Neutrophil (primary cell): ENCODE results near the gene TRIM26.

ENCODE experiments used
- H3K27ac ChIP-seq: fragments of 200-600 bp; sonication (generic); 2 replicates; pipeline ENCODE4 v1.5.1; 2016; ENCODE audit warnings: mild to moderate bottlenecking, moderate library complexity
- H3K27me3 ChIP-seq: fragments of 200-600 bp; sonication (generic); 2 replicates; pipeline ENCODE4 v1.6.0; 2016; ENCODE audit warnings: mild to moderate bottlenecking
- H3K36me3 ChIP-seq: fragments of 200-600 bp; sonication (generic); 2 replicates; pipeline ENCODE4 v1.5.1; 2017
- H3K4me1 ChIP-seq, 2 experiments: fragments of 200-600 bp in 1 of 2; sonication (generic) in 1 of 2; 1 replicate in 1 of 2; 2 replicates in 1 of 2; pipeline versions ENCODE4 v1.5.1 to v1.6.1; 2013 to 2016; ENCODE audit warnings: low read depth in 1 of 2, low read length in 1 of 2, mild to moderate bottlenecking in 1 of 2, moderate library complexity in 1 of 2; ENCODE audit not compliant: control insufficient read depth in 1 of 2, insufficient read depth in 1 of 2
- H3K4me3 ChIP-seq, 2 experiments: fragments of 200-600 bp in 1 of 2; sonication (generic) in 1 of 2; 1 replicate in 1 of 2; 2 replicates in 1 of 2; pipeline ENCODE4 v1.5.1; 2013 to 2016; ENCODE audit warnings: low read depth in 1 of 2, low read length in 1 of 2, mild to moderate bottlenecking in 1 of 2, moderate library complexity in 1 of 2
- H3K9me3 ChIP-seq: fragments of 200-600 bp; sonication (generic); 2 replicates; pipeline ENCODE4 v1.5.1; 2016
- CTCF ChIP-seq: fragments of 200-600 bp; sonication (generic); IDR thresholded peaks from 2 replicates; pipeline ENCODE4 v1.5.1; 2016; ENCODE audit warnings: antibody characterized with exemption

Gene TRIM26

GRCh38 chr6:30157581-30157980, 55.6 kb downstream of the TRIM26 start:
- Histone ChIP-seq H3K36me3 (no peaks in the 10 kb centered on the region), H3K9me3 (no peaks in the 10 kb centered on the region), H3K4me3 (no peak overlapping the region), H3K27ac (no peak overlapping the region), H3K27me3 (peaks cover 13% of the 10 kb centered on the region), H3K4me1 (peaks cover 11 to 18% of the 10 kb centered on the region in 2 experiments)
- no peak for TF ChIP-seq CTCF

- H3K9me3 ChIP-seq, result no peaks in the 10 kb centered on the region
- H3K27ac ChIP-seq, result no peak overlapping the region
- no peaks in the 10 kb centered on the region for H3K36me3 ChIP-seq
- TF ChIP-seq CTCF, result no peak
- H3K4me1 ChIP-seq, result peaks cover 14 to 26% of the 10 kb centered on the region in 2 experiments
- H3K4me3 ChIP-seq, result no peak overlapping the region
- H3K27me3 ChIP-seq, result peaks cover 13% of the 10 kb centered on the region
Measured at GRCh38 chr6:30156774-30157173, 56.4 kb downstream of the TRIM26 start.

GRCh38 chr6:30156262-30156599, 57.0 kb downstream of the TRIM26 start:
- Histone ChIP-seq H3K27ac (no peak overlapping the region), H3K36me3 (no peaks in the 10 kb centered on the region), H3K4me3 (no peak overlapping the region), H3K27me3 (peaks cover 13% of the 10 kb centered on the region), H3K9me3 (no peaks in the 10 kb centered on the region), H3K4me1 (peaks cover 19 to 32% of the 10 kb centered on the region in 2 experiments)
- no peak for TF ChIP-seq CTCF

GRCh38 chr6:30155520-30156261, 57.5 kb downstream of the TRIM26 start:
- H3K27me3 ChIP-seq, result peaks cover 13% of the 10 kb centered on the region
- no peaks in the 10 kb centered on the region for H3K9me3 ChIP-seq
- H3K4me3 ChIP-seq, result no peak overlapping the region
- no peaks in the 10 kb centered on the region for H3K36me3 ChIP-seq
- H3K4me1 ChIP-seq, result peaks cover 19 to 34% of the 10 kb centered on the region in 2 experiments
- no peak for TF ChIP-seq CTCF
- H3K27ac ChIP-seq, result no peak overlapping the region

GRCh38 chr6:30154709-30155519, 58.3 kb downstream of the TRIM26 start:
- Histone ChIP-seq H3K4me1 (peaks cover 19 to 34% of the 10 kb centered on the region in 2 experiments), H3K9me3 (no peaks in the 10 kb centered on the region), H3K27me3 (peaks cover 13% of the 10 kb centered on the region), H3K27ac (no peak overlapping the region), H3K4me3 (no peak overlapping the region), H3K36me3 (no peaks in the 10 kb centered on the region)
- no peak for TF ChIP-seq CTCF
